ENCODE data around the gene INTS6.

The INTS6 gene

GRCh38 chr13:51325837-51326236, 127.0 kb downstream of the INTS6 start:
- Histone ChIP-seq H3K79me2 (no peaks in the 10 kb centered on the region), H3K27me3 (ENCODE audit: control insufficient read depth, insufficient read depth, low read length) (no peaks in the 10 kb centered on the region), H3K27ac (no peak overlapping the region), H3K4me3 (ENCODE audit: low read depth, low read length) (no peak overlapping the region), H3K4me1 (no peaks in the 10 kb centered on the region), H3K36me3 (ENCODE audit: control insufficient read depth, insufficient read depth, low read length) (no peaks in the 10 kb centered on the region), H3K9me3 (ENCODE audit: control insufficient read depth, low read length) (no peaks in the 10 kb centered on the region), H3K4me2 (ENCODE audit: low read length) (no peak overlapping the region), H3K9ac (no peak overlapping the region), H2AFZ (no peak overlapping the region)
- no peak for TF ChIP-seq CTCF (IDR thresholded peaks at IDR 0.05)

- no peak overlapping the region for H3K9ac ChIP-seq
- H3K4me1 ChIP-seq = peaks cover 2% of the 10 kb centered on the region
- no peak overlapping the region for H3K27ac ChIP-seq
- H3K4me2 ChIP-seq (ENCODE audit: low read length) = no peak overlapping the region
- H3K4me3 ChIP-seq (ENCODE audit: low read depth, low read length) = no peak overlapping the region
- H3K27me3 ChIP-seq (ENCODE audit: control insufficient read depth, insufficient read depth, low read length) = no peaks in the 10 kb centered on the region
- H2AFZ ChIP-seq = no peak overlapping the region
- H3K9me3 ChIP-seq (ENCODE audit: control insufficient read depth, low read length) = no peaks in the 10 kb centered on the region
- no peak for TF ChIP-seq CTCF (IDR thresholded peaks at IDR 0.05)
- no peaks in the 10 kb centered on the region for H3K36me3 ChIP-seq (ENCODE audit: control insufficient read depth, insufficient read depth, low read length)
- H3K79me2 ChIP-seq = no peaks in the 10 kb centered on the region
Measured at GRCh38 chr13:51324714-51325420, 128.0 kb downstream of the INTS6 start.

- H3K79me2 ChIP-seq = no peaks in the 10 kb centered on the region
- H3K9ac ChIP-seq = no peak overlapping the region
- TF ChIP-seq CTCF (IDR thresholded peaks at IDR 0.05) = no peak
Measured at GRCh38 chr13:51323824-51324511, 128.9 kb downstream of the INTS6 start.

GRCh38 chr13:51322826-51323225, 130.0 kb downstream of the INTS6 start:
- no peaks in the 10 kb centered on the region for H3K36me3 ChIP-seq (ENCODE audit: control insufficient read depth, insufficient read depth, low read length)
- no peak overlapping the region for H3K4me2 ChIP-seq (ENCODE audit: low read length)
- H3K4me3 ChIP-seq (ENCODE audit: low read depth, low read length) = no peak overlapping the region
- H3K9ac ChIP-seq = no peak overlapping the region
- H3K9me3 ChIP-seq (ENCODE audit: control insufficient read depth, low read length) = no peaks in the 10 kb centered on the region
- H3K4me1 ChIP-seq = peaks cover 2% of the 10 kb centered on the region
- no peak overlapping the region for H3K27ac ChIP-seq
- H3K27me3 ChIP-seq (ENCODE audit: control insufficient read depth, insufficient read depth, low read length) = no peaks in the 10 kb centered on the region
- H3K79me2 ChIP-seq = no peaks in the 10 kb centered on the region
- H2AFZ ChIP-seq = no peak overlapping the region
- TF ChIP-seq CTCF (IDR thresholded peaks at IDR 0.05) = no peak

More at GRCh38 chr13:51323824-51324511, 128.9 kb downstream of the INTS6 start:
- no peak overlapping the region for H3K4me2 ChIP-seq (ENCODE audit: low read length)
- no peak overlapping the region for H3K4me3 ChIP-seq (ENCODE audit: low read depth, low read length)
- H3K9me3 ChIP-seq (ENCODE audit: control insufficient read depth, low read length) = no peaks in the 10 kb centered on the region
- no peaks in the 10 kb centered on the region for H3K36me3 ChIP-seq (ENCODE audit: control insufficient read depth, insufficient read depth, low read length)
- H3K4me1 ChIP-seq = peaks cover 2% of the 10 kb centered on the region
- no peaks in the 10 kb centered on the region for H3K27me3 ChIP-seq (ENCODE audit: control insufficient read depth, insufficient read depth, low read length)
- no peak overlapping the region for H2AFZ ChIP-seq
- H3K27ac ChIP-seq = no peak overlapping the region
